ENCODE results near the gene MROH2B. TPM values are rescaled to one million over a fixed set of nuclear protein-coding genes. Genes with fewer than 3 reads are reported as not detected.

The MROH2B gene
- total RNA-seq, 2 experiments from 2014 or later = not detected

- DNase-seq (no peak), ATAC-seq (ENCODE audit: poor library complexity) (no peak)
- no peaks in the 10 kb centered on the region for H3K4me1 Mint-ChIP-seq (ENCODE audit: low read depth)
- intact Hi-C loops (cut with DNase I, micrococcal nuclease) = no loop called here
- H3K27ac Mint-ChIP-seq = no peak overlapping the region
- Histone ChIP-seq H3K27me3 (ENCODE audit: control insufficient read depth in 1 of 2, insufficient read depth in 2 of 2, low read length in 2 of 2) (no peaks in the 10 kb centered on the region), H3K4me1 (ENCODE audit: insufficient read depth, low read length) (no peaks in the 10 kb centered on the region), H3K4me3 (ENCODE audit: low read length) (no peak overlapping the region), H3K36me3 (ENCODE audit: insufficient read depth, low read length) (no peaks in the 10 kb centered on the region), H3K27ac (ENCODE audit: low read depth in 1 of 2, low read length in 2 of 2) (no peak overlapping the region), H3K9me3 (ENCODE audit: control insufficient read depth in 1 of 2, insufficient read depth in 1 of 2, low read length in 2 of 2) (no peaks in the 10 kb centered on the region)
- peaks cover 28% of the 10 kb centered on the region for H3K27me3 Mint-ChIP-seq
- CTCF ChIA-PET = no interaction called here
- no peak overlapping the region for H3K4me3 Mint-ChIP-seq
- no peaks in the 10 kb centered on the region for H3K9me3 Mint-ChIP-seq
- POLR2A ChIA-PET = no interaction called here
- H3K36me3 Mint-ChIP-seq (ENCODE audit: low read depth) = no peaks in the 10 kb centered on the region
- TF ChIP-seq CTCF (IDR thresholded peaks at IDR 0.05) = no peak
Observed at GRCh38 chr5:40976041-40976440, 95.1 kb downstream of the MROH2B start.

- Histone ChIP-seq H3K4me1 (ENCODE audit: insufficient read depth, low read length) (no peaks in the 10 kb centered on the region), H3K27me3 (ENCODE audit: control insufficient read depth in 1 of 2, insufficient read depth in 2 of 2, low read length in 2 of 2) (no peaks in the 10 kb centered on the region), H3K9me3 (ENCODE audit: control insufficient read depth in 1 of 2, insufficient read depth in 1 of 2, low read length in 2 of 2) (no peaks in the 10 kb centered on the region), H3K4me3 (ENCODE audit: low read length) (no peak overlapping the region), H3K27ac (ENCODE audit: low read depth in 1 of 2, low read length in 2 of 2) (no peak overlapping the region), H3K36me3 (ENCODE audit: insufficient read depth, low read length) (no peaks in the 10 kb centered on the region)
- Mint-ChIP-seq H3K4me3 (no peak overlapping the region), H3K27me3 (peaks cover 13% of the 10 kb centered on the region), H3K27ac (no peak overlapping the region), H3K36me3 (ENCODE audit: low read depth) (no peaks in the 10 kb centered on the region), H3K9me3 (no peaks in the 10 kb centered on the region), H3K4me1 (ENCODE audit: low read depth) (no peaks in the 10 kb centered on the region)
- ChIA-PET CTCF (interaction anchor here (0.7 kb wide), 1 partner anchor 303 kb away, joined by 3 read pairs; no protein-coding TSS in a partner anchor), POLR2A (no interaction called here)
- DNase-seq (no peak), ATAC-seq (ENCODE audit: poor library complexity) (no peak)
- TF ChIP-seq CTCF (IDR thresholded peaks at IDR 0.05) = no peak
- intact Hi-C loops (cut with DNase I, micrococcal nuclease) = no loop called here
Observed at GRCh38 chr5:40973364-40974004, 97.7 kb downstream of the MROH2B start.

DNA sequence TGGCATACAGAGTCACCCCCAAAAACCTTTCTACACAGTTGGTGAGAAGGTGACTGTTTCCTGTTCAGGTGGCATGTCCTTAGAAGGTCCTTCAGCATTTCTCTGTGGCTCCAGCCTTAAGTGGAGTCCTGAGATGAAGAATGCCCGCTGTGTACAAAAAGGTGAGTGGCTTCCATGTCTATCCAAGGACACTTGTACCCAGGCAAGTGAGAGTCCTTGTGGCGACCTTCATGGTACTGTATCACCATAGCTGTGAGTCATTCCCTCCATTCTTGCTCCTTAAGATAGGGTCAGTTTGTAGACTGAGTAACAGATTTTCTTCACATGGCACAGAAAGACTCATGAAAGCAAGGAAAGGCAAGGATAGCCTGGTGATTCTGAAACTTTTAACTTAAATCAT lies 98.7 kb downstream of the MROH2B start:
- intact Hi-C loops (cut with DNase I, micrococcal nuclease) = no loop called here
- ATAC-seq (ENCODE audit: poor library complexity) (no peak), DNase-seq (no peak)
- peaks cover 12% of the 10 kb centered on the region for H3K27me3 Mint-ChIP-seq
- H3K9me3 Mint-ChIP-seq = no peaks in the 10 kb centered on the region
- no peaks in the 10 kb centered on the region for H3K4me1 ChIP-seq (ENCODE audit: insufficient read depth, low read length)
- H3K4me3 Mint-ChIP-seq = no peak overlapping the region
- H3K27ac Mint-ChIP-seq = no peak overlapping the region
- ChIA-PET POLR2A (no interaction called here), CTCF (no interaction called here)
- no peaks in the 10 kb centered on the region for H3K4me1 Mint-ChIP-seq (ENCODE audit: low read depth)
- no peaks in the 10 kb centered on the region for H3K36me3 ChIP-seq (ENCODE audit: insufficient read depth, low read length)
- no peaks in the 10 kb centered on the region for H3K27me3 ChIP-seq (ENCODE audit: control insufficient read depth in 1 of 2, insufficient read depth in 2 of 2, low read length in 2 of 2)
- no peaks in the 10 kb centered on the region for H3K9me3 ChIP-seq (ENCODE audit: control insufficient read depth in 1 of 2, insufficient read depth in 1 of 2, low read length in 2 of 2)
- TF ChIP-seq CTCF (IDR thresholded peaks at IDR 0.05) = no peak
- no peak overlapping the region for H3K27ac ChIP-seq (ENCODE audit: low read depth in 1 of 2, low read length in 2 of 2)
- no peak overlapping the region for H3K4me3 ChIP-seq (ENCODE audit: low read length)
- no peaks in the 10 kb centered on the region for H3K36me3 Mint-ChIP-seq (ENCODE audit: low read depth)

Data from CD4-positive, alpha-beta T cell (primary cell).